ENCODE results near the gene WDR77. TPM values are rescaled to one million over a fixed set of nuclear protein-coding genes. Genes with fewer than 3 reads are reported as not detected.

Gene WDR77
- total and polyA plus RNA-seq, 9 donors = 12.7 to 68.4 (median 21.7) TPM

GRCh38 chr1:111412839-111413238 lies 36.2 kb downstream of the WDR77 start:
- H3K27ac ChIP-seq = no peak overlapping the region
- WGBS, 3 donors = 69 to 75% (median 69%) methylated on average over 2 of the region's 2 CpGs
- H3K9me3 ChIP-seq = no peaks in the 10 kb centered on the region
- H3K4me3 ChIP-seq = no peak overlapping the region
- H3K36me3 ChIP-seq = no peaks in the 10 kb centered on the region
- no peak for DNase-seq
- H3K27me3 ChIP-seq = no peaks in the 10 kb centered on the region
- intact Hi-C loops (cut with DNase I) = no loop called here
- TF ChIP-seq EP300 (IDR thresholded peaks at IDR 0.05) = no peak
- TF ChIP-seq CTCF (IDR thresholded peaks at IDR 0.05) = no peak
- TF ChIP-seq POLR2A (IDR thresholded peaks at IDR 0.05) = no peak
- H3K4me1 ChIP-seq (ENCODE audit: insufficient read depth) = peaks cover 6% of the 10 kb centered on the region

GRCh38 chr1:111407301-111407700 lies 41.8 kb downstream of the WDR77 start:
- whole genome bisulfite sequencing, 3 donors = 66 to 73% (median 71%) methylated on average over 6 of the region's 6 CpGs
- TF ChIP-seq POLR2A (IDR thresholded peaks at IDR 0.05) (no peak), CTCF (IDR thresholded peaks at IDR 0.05) (no peak), EP300 (IDR thresholded peaks at IDR 0.05) (no peak)
- H3K27ac ChIP-seq = no peak overlapping the region
- H3K9me3 ChIP-seq = no peaks in the 10 kb centered on the region
- no peak for DNase-seq
- H3K4me1 ChIP-seq (ENCODE audit: insufficient read depth) = no peaks in the 10 kb centered on the region
- no peak overlapping the region for H3K4me3 ChIP-seq
- no peaks in the 10 kb centered on the region for H3K27me3 ChIP-seq
- intact Hi-C loops (cut with DNase I) = loop anchor here in 1 of 4 donors (10.0 kb wide), 1 partner anchor 182 kb away; the partner anchor contains the start of gene CHI3L2
- no peaks in the 10 kb centered on the region for H3K36me3 ChIP-seq

- H3K36me3 ChIP-seq = no peaks in the 10 kb centered on the region
- H3K27ac ChIP-seq = no peak overlapping the region
- no peaks in the 10 kb centered on the region for H3K27me3 ChIP-seq
- no peaks in the 10 kb centered on the region for H3K4me1 ChIP-seq (ENCODE audit: insufficient read depth)
- H3K4me3 ChIP-seq = no peak overlapping the region
- intact Hi-C loops (cut with DNase I) = loop anchor here in 1 of 4 donors (10.0 kb wide), 1 partner anchor 182 kb away; the partner anchor contains the start of gene CHI3L2
- H3K9me3 ChIP-seq = no peaks in the 10 kb centered on the region
- 1 to 3% (median 2%) methylated on average over 2 of the region's 2 CpGs for WGBS, 3 donors
- TF ChIP-seq CTCF (IDR thresholded peaks at IDR 0.05) (no peak), EP300 (IDR thresholded peaks at IDR 0.05) (no peak), POLR2A (IDR thresholded peaks at IDR 0.05) (no peak)
- DNase-seq = peak in 1 of 5 donors; percentile 12
Observed at GRCh38 chr1:111406321-111406768, 42.7 kb downstream of the WDR77 start.

GRCh38 chr1:111404588-111404987 lies 44.5 kb downstream of the WDR77 start:
- H3K27ac ChIP-seq = no peak overlapping the region
- DNase-seq = no peak
- no peak overlapping the region for H3K4me3 ChIP-seq
- no peaks in the 10 kb centered on the region for H3K27me3 ChIP-seq
- WGBS, 3 donors = 82 to 86% (median 85%) methylated on average over 4 of the region's 4 CpGs
- no peaks in the 10 kb centered on the region for H3K36me3 ChIP-seq
- H3K4me1 ChIP-seq (ENCODE audit: insufficient read depth) = no peaks in the 10 kb centered on the region
- TF ChIP-seq POLR2A (IDR thresholded peaks at IDR 0.05) = no peak
- TF ChIP-seq EP300 (IDR thresholded peaks at IDR 0.05) = no peak
- TF ChIP-seq CTCF (IDR thresholded peaks at IDR 0.05) = no peak
- intact Hi-C loops (cut with DNase I) = loop anchor here in 2 of 4 donors (5.0 to 10.0 kb wide), 2 partner anchors 180 to 182 kb away; partner anchors contain the start of gene CHI3L2 (in 1 of the 2)
- no peaks in the 10 kb centered on the region for H3K9me3 ChIP-seq
